HG03196 (cell line): Measurements from ENCODE around the gene RAPH1.
A peak's percentile ranks its signal among the peaks of the same experiment; 100 is the strongest.
"Not testable (repeated sequence)": the region's sequence is repeated elsewhere in the genome, so short reads cannot be mapped to it uniquely, and the experiment has no call there.

ENCODE experiments used
- ATAC-seq: cut with Tn5 transposase; IDR thresholded peaks from one replicate; pipeline ENCODE4 v1.9.1; 2021; ENCODE audit not compliant: unreplicated experiment

RAPH1 gene

GRCh38 chr2:203372706-203373105, 162.4 kb downstream of the RAPH1 start:
- not testable (repeated sequence) for ATAC-seq

GRCh38 chr2:203366639-203367466, 168.2 kb downstream of the RAPH1 start:
- ATAC-seq, result no peak

GRCh38 chr2:203361922-203362321, 173.2 kb downstream of the RAPH1 start:
- ATAC-seq, result no peak

GRCh38 chr2:203361495-203361894, 173.6 kb downstream of the RAPH1 start:
- ATAC-seq, result peak; percentile 9

GRCh38 chr2:203360833-203361430, 174.2 kb downstream of the RAPH1 start:
- peak; percentile 67 for ATAC-seq

- ATAC-seq, result no peak
These were observed 175.7 kb downstream of the RAPH1 start for GRCh38 chr2:203359450-203359849.

- ATAC-seq, result no peak
These were observed 180.1 kb downstream of the RAPH1 start for GRCh38 chr2:203354966-203355365.

- no peak for ATAC-seq
These were observed 182.4 kb downstream of the RAPH1 start for GRCh38 chr2:203352604-203353255.

GRCh38 chr2:203347375-203347774, 187.7 kb downstream of the RAPH1 start:
- no peak for ATAC-seq

- no peak for ATAC-seq
These were observed 188.5 kb downstream of the RAPH1 start for GRCh38 chr2:203346612-203347011.

- no peak for ATAC-seq
These were observed 190.4 kb downstream of the RAPH1 start for GRCh38 chr2:203344667-203345066.
